Body of pancreas (tissue), 4 donors: ENCODE data around the gene CYP2E1.

ENCODE experiments used
- POLR2A ChIP-seq, 3 donors: fragments of 450-650 bp; IDR thresholded peaks; one replicate each; pipeline ENCODE4 v1.6.1; 2016; ENCODE audit warnings: antibody characterized with exemption in 3 of 3, mild to moderate bottlenecking in 2 of 3
- TF ChIP-seq, protein P1 (sequence below), 7 experiments: fragments of 450-650 bp in 4 of 7; fragments of 200-600 bp in 3 of 7; sonication (generic) in 3 of 7; IDR thresholded peaks; one replicate each; pipeline ENCODE4 v1.5.1; 2016 to 2019; ENCODE audit warnings: antibody characterized with exemption in 7 of 7

DNA sequence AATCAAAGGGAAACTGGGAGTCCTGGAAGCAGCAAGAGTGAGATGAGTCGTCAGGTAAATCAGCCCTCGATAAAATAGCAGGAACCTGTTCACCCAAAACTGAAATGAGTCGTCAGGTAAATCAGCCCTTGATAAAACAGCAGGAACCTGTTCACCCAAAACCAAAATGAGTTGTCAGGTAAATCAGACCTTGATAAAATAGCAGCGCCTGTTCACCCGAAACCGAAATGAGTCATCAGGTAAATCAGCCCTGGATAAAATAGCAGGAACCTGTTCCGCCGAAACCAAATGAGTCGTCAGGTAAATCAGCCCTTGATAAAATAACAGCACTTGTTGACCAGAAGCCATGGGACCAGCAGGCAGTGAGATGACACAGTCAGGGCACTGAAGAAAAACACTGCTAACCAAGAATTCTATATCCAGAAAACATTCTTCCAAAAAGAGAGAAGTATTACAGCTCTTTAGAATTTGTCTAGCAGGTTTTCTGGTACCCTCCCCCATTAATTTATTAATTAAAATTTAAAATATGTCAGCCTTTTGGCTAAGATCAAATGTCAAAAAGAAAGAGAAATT is 3.4 kb upstream of the CYP2E1 start:
- TF ChIP-seq, protein P1, sequence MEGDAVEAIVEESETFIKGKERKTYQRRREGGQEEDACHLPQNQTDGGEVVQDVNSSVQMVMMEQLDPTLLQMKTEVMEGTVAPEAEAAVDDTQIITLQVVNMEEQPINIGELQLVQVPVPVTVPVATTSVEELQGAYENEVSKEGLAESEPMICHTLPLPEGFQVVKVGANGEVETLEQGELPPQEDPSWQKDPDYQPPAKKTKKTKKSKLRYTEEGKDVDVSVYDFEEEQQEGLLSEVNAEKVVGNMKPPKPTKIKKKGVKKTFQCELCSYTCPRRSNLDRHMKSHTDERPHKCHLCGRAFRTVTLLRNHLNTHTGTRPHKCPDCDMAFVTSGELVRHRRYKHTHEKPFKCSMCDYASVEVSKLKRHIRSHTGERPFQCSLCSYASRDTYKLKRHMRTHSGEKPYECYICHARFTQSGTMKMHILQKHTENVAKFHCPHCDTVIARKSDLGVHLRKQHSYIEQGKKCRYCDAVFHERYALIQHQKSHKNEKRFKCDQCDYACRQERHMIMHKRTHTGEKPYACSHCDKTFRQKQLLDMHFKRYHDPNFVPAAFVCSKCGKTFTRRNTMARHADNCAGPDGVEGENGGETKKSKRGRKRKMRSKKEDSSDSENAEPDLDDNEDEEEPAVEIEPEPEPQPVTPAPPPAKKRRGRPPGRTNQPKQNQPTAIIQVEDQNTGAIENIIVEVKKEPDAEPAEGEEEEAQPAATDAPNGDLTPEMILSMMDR (IDR thresholded peaks at IDR 0.05): no peak
- no peak for TF ChIP-seq POLR2A (IDR thresholded peaks at IDR 0.05)
